WTC11 (cell line): ENCODE measurements around the gene ISM2. TPM values are rescaled to one million over a fixed set of nuclear protein-coding genes. Genes with fewer than 3 reads are reported as not detected.

ENCODE experiments used
- ATAC-seq: fragments of 200-7000 bp; cut with Tn5 transposase; 2 replicates; pipeline ENCODE4 v1.10.0; 2021; ENCODE audit warnings: mild to moderate bottlenecking, moderate library complexity
- CTCF ChIA-PET: fragments of 300-600 bp; sonication (Branson Sonifier 250); formaldehyde crosslinking; loops from one replicate; lab custom pipeline; 2021; ENCODE audit warnings: antibody characterized with exemption; lab: Charles Lee
- POLR2A ChIA-PET: fragments of 350-600 bp; sonication (Branson Sonifier 250); formaldehyde crosslinking; loops from one replicate; lab custom pipeline; 2021; ENCODE audit warnings: antibody characterized with exemption; lab: Charles Lee
- DNase-seq: peaks from one replicate; pipeline ENCODE4 v3.0.0; 2021; ENCODE audit warnings: low spot score
- H3K27ac Mint-ChIP-seq: 2 replicates; pipeline ENCODE4 v1.8.0; 2021; ENCODE audit warnings: mixed read lengths
- H3K27me3 Mint-ChIP-seq: 2 replicates; pipeline ENCODE4 v1.8.0; 2021; ENCODE audit warnings: low read depth, mild to moderate bottlenecking, moderate library complexity, mixed read lengths
- H3K36me3 Mint-ChIP-seq: 2 replicates; pipeline ENCODE4 v1.8.0; 2021; ENCODE audit warnings: mixed read lengths
- H3K4me1 Mint-ChIP-seq: 2 replicates; pipeline ENCODE4 v1.8.0; 2022; ENCODE audit warnings: mixed read lengths
- H3K4me3 Mint-ChIP-seq: 2 replicates; pipeline ENCODE4 v1.8.0; 2021; ENCODE audit warnings: mild to moderate bottlenecking, moderate library complexity, mixed read lengths
- H3K9me3 Mint-ChIP-seq: 2 replicates; pipeline ENCODE4 v1.8.0; 2021; ENCODE audit warnings: mixed read lengths
- CBFB ChIP-seq: sonication (generic); formaldehyde crosslinking; IDR thresholded peaks from 2 replicates; pipeline ENCODE4 v1.8.1; 2022; ENCODE audit warnings: mild to moderate bottlenecking, low read depth, missing genetic modification reagents
- CTCF ChIP-seq: fragments of 200-600 bp; IDR thresholded peaks from 2 replicates; pipeline ENCODE4 v1.8.0; 2022; ENCODE audit warnings: antibody characterized with exemption
- FOXP1 ChIP-seq: sonication (generic); formaldehyde crosslinking; IDR thresholded peaks from 2 replicates; pipeline ENCODE4 v1.8.0; 2022; ENCODE audit warnings: missing genetic modification reagents, mild to moderate bottlenecking, moderate library complexity, borderline replicate concordance
- GTF2I ChIP-seq: fragments of 250-450 bp; sonication (Bioruptor Pico); conservative IDR thresholded peaks from 2 replicates; pipeline ENCODE4 v1.4.0; 2021; ENCODE audit warnings: mild to moderate bottlenecking
- HMGA2 ChIP-seq: fragments of 250-450 bp; sonication (Bioruptor Pico); IDR thresholded peaks from 2 replicates; pipeline ENCODE4 v1.4.0; 2021; ENCODE audit warnings: mild to moderate bottlenecking, moderate library complexity
- MAX ChIP-seq: sonication (generic); formaldehyde crosslinking; IDR thresholded peaks from 2 replicates; pipeline ENCODE4 v1.8.0; 2022; ENCODE audit warnings: mild to moderate bottlenecking, missing genetic modification reagents
- PRDM15 ChIP-seq: sonication (generic); formaldehyde crosslinking; IDR thresholded peaks from 2 replicates; pipeline ENCODE4 v1.8.0; 2022; ENCODE audit warnings: missing genetic modification reagents
- SMAD3 ChIP-seq: sonication (generic); formaldehyde crosslinking; IDR thresholded peaks from 2 replicates; pipeline ENCODE4 v1.8.0; 2022; ENCODE audit warnings: missing genetic modification reagents, mild to moderate bottlenecking, borderline replicate concordance
- TEAD1 ChIP-seq: sonication (generic); formaldehyde crosslinking; IDR thresholded peaks from 2 replicates; pipeline ENCODE4 v1.8.0; 2022; ENCODE audit warnings: mild to moderate bottlenecking, missing genetic modification reagents
- TP53 ChIP-seq: sonication (generic); formaldehyde crosslinking; IDR thresholded peaks from 2 replicates; pipeline ENCODE4 v1.8.1; 2023; ENCODE audit warnings: mild to moderate bottlenecking, missing genetic modification reagents
- ZNF121 ChIP-seq: sonication (generic); formaldehyde crosslinking; IDR thresholded peaks from 2 replicates; pipeline ENCODE4 v1.8.0; 2023; ENCODE audit warnings: missing genetic modification reagents
- ZNF219 ChIP-seq: sonication (generic); formaldehyde crosslinking; IDR thresholded peaks from 2 replicates; pipeline ENCODE4 v1.8.0; 2023; ENCODE audit warnings: missing genetic modification reagents, mild to moderate bottlenecking, borderline replicate concordance
- ZNF281 ChIP-seq: sonication (generic); formaldehyde crosslinking; IDR thresholded peaks from 2 replicates; pipeline ENCODE4 v1.8.0; 2023; ENCODE audit warnings: mild to moderate bottlenecking, missing genetic modification reagents
- total RNA-seq: library from RNA; stranded (reverse); gene quantifications from 3 replicates; pipeline ENCODE4 v1.2.3, GENCODE V29; 2021
- TF ChIP-seq, protein P1 (sequence below): sonication (generic); formaldehyde crosslinking; IDR thresholded peaks from 2 replicates; pipeline ENCODE4 v1.8.0; 2022; ENCODE audit warnings: mild to moderate bottlenecking, missing genetic modification reagents
- TF ChIP-seq, protein P2 (sequence below): sonication (generic); formaldehyde crosslinking; IDR thresholded peaks from 2 replicates; pipeline ENCODE4 v1.8.1; 2023; ENCODE audit warnings: mild to moderate bottlenecking, missing genetic modification reagents, moderate library complexity

The ISM2 gene
- total RNA-seq, 1 experiment from 2014 or later = 1.4 TPM

GRCh38 chr14:77457522-77458248 lies 40.9 kb downstream of the ISM2 start, which contains the start of the genes AHSA1 and VIPAS39 (continued):
- TF ChIP-seq ZNF281 (no peak), TEAD1 (CRISPR knock-in tag) (0 out of 2 replicates have a peak, but pooled peaks have one; percentile 64), CBFB (CRISPR knock-in tag) (peak; percentile 78; the same call in 1 of the 2 replicates), ZNF219 (CRISPR knock-in tag) (no peak), GTF2I (no peak), HMGA2 (no peak), CTCF (no peak), MAX (CRISPR knock-in tag) (peak; percentile 51; the same call in 1 of the 2 replicates), PRDM15 (CRISPR knock-in tag) (0 out of 2 replicates have a peak, but pooled peaks have one; percentile 28)
- TF ChIP-seq, protein P1, sequence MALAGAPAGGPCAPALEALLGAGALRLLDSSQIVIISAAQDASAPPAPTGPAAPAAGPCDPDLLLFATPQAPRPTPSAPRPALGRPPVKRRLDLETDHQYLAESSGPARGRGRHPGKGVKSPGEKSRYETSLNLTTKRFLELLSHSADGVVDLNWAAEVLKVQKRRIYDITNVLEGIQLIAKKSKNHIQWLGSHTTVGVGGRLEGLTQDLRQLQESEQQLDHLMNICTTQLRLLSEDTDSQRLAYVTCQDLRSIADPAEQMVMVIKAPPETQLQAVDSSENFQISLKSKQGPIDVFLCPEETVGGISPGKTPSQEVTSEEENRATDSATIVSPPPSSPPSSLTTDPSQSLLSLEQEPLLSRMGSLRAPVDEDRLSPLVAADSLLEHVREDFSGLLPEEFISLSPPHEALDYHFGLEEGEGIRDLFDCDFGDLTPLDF (CRISPR knock-in tag) = no peak
- TF ChIP-seq, protein P2, sequence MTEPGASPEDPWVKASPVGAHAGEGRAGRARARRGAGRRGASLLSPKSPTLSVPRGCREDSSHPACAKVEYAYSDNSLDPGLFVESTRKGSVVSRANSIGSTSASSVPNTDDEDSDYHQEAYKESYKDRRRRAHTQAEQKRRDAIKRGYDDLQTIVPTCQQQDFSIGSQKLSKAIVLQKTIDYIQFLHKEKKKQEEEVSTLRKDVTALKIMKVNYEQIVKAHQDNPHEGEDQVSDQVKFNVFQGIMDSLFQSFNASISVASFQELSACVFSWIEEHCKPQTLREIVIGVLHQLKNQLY (CRISPR knock-in tag) = no peak

GRCh38 chr14:77457115-77457521 lies 41.5 kb downstream of the ISM2 start:
- H3K4me3 Mint-ChIP-seq = peak overlapping the region; percentile 100
- H3K27ac Mint-ChIP-seq = peak overlapping the region; percentile 97
- ChIA-PET CTCF (interaction anchor here (0.5 to 1.8 kb wide), 6 partner anchors 11 to 141 kb away, joined by 3 to 6 read pairs (median 4); partner anchors contain the start of genes GSTZ1, POMT2, SAMD15 and TMED8), POLR2A (interaction anchor here (0.7 to 2.2 kb wide), 2 partner anchors 17 to 136 kb away, joined by 3 to 7 read pairs; partner anchors contain the start of genes GSTZ1 and POMT2)
- no peaks in the 10 kb centered on the region for H3K9me3 Mint-ChIP-seq
- H3K27me3 Mint-ChIP-seq = no peaks in the 10 kb centered on the region
- peaks cover 24% of the 10 kb centered on the region for H3K4me1 Mint-ChIP-seq
- DNase-seq (no peak), ATAC-seq (peak; percentile 7)
- H3K36me3 Mint-ChIP-seq = peaks cover 27% of the 10 kb centered on the region
- TF ChIP-seq ZNF121 (CRISPR knock-in tag) (no peak), PRDM15 (CRISPR knock-in tag) (peak; percentile 33; the same call in 1 of the 2 replicates), SMAD3 (CRISPR knock-in tag) (0 out of 2 replicates have a peak, but pooled peaks have one; percentile 46), FOXP1 (CRISPR knock-in tag) (0 out of 2 replicates have a peak, but pooled peaks have one; percentile 39), TP53 (CRISPR knock-in tag) (no peak), GTF2I (0 out of 2 replicates have a peak, but pooled peaks have one; percentile 28)
